H9 (cell line): ENCODE data around the gene CCNY. TPM values are rescaled to one million over a fixed set of nuclear protein-coding genes. Genes with fewer than 3 reads are reported as not detected.

Source experiments
- DNase-seq: peaks from one replicate; pipeline ENCODE4 v3.0.0-alpha.2; 2017
- H2AFZ ChIP-seq: one replicate; pipeline ENCODE4 v1.6.1; 2013; ENCODE audit warnings: mild to moderate bottlenecking, low read length, control low read depth, moderate library complexity
- H2AK5ac ChIP-seq: 2 replicates; pipeline ENCODE4 v1.6.1; 2013; ENCODE audit warnings: low read length, control low read depth, mixed read lengths; ENCODE audit not compliant: insufficient read length
- H2BK120ac ChIP-seq: one replicate; pipeline ENCODE4 v1.6.1; 2013; ENCODE audit warnings: low read depth, mild to moderate bottlenecking, low read length, control low read depth, inconsistent platforms; ENCODE audit not compliant: poor library complexity, severe bottlenecking
- H2BK12ac ChIP-seq: 2 replicates; pipeline ENCODE4 v1.6.1; 2013; ENCODE audit warnings: low read length, control low read depth, mixed read lengths, low read depth; ENCODE audit not compliant: insufficient read length
- H2BK15ac ChIP-seq: 2 replicates; pipeline ENCODE4 v1.6.1; 2013; ENCODE audit warnings: low read depth, low read length, control low read depth
- H2BK20ac ChIP-seq: one replicate; pipeline ENCODE4 v1.6.1; 2013; ENCODE audit warnings: low read depth, mild to moderate bottlenecking, low read length, control low read depth, inconsistent platforms; ENCODE audit not compliant: poor library complexity, severe bottlenecking
- H2BK5ac ChIP-seq: 2 replicates; pipeline ENCODE4 v1.6.1; 2013; ENCODE audit warnings: low read length, control low read depth, mixed read lengths; ENCODE audit not compliant: insufficient read length
- H3K14ac ChIP-seq: 2 replicates; pipeline ENCODE4 v1.6.1; 2013; ENCODE audit warnings: low read length, control low read depth; ENCODE audit not compliant: insufficient read depth
- H3K18ac ChIP-seq: 2 replicates; pipeline ENCODE4 v1.6.1; 2013; ENCODE audit warnings: low read depth, mild to moderate bottlenecking, mixed read lengths, low read length, control low read depth; ENCODE audit not compliant: insufficient read length
- H3K23ac ChIP-seq: 2 replicates; pipeline ENCODE4 v1.6.1; 2013; ENCODE audit warnings: low read length, control low read depth, mixed read lengths, low read depth; ENCODE audit not compliant: insufficient read length
- H3K23me2 ChIP-seq: 2 replicates; pipeline ENCODE4 v1.6.1; 2013; ENCODE audit warnings: low read depth, mild to moderate bottlenecking, mixed read lengths, low read length, control low read depth; ENCODE audit not compliant: insufficient read length, poor library complexity, severe bottlenecking
- H3K27ac ChIP-seq: 2 replicates; pipeline ENCODE4 v1.5.1; 2013; ENCODE audit warnings: low read length, control low read depth, mixed read lengths, low read depth; ENCODE audit not compliant: insufficient read length
- H3K27me3 ChIP-seq: 2 replicates; pipeline ENCODE4 v1.6.1; 2013; ENCODE audit warnings: low read length, control low read depth, inconsistent platforms; ENCODE audit not compliant: insufficient read depth
- H3K4ac ChIP-seq: 2 replicates; pipeline ENCODE4 v1.6.1; 2013; ENCODE audit warnings: low read depth, mild to moderate bottlenecking, control low read depth, inconsistent platforms, low read length, moderate library complexity
- H3K4me1 ChIP-seq: 2 replicates; pipeline ENCODE4 v1.6.1; 2013; ENCODE audit warnings: low read length, control low read depth, inconsistent platforms; ENCODE audit not compliant: insufficient read depth
- H3K4me2 ChIP-seq: 2 replicates; pipeline ENCODE4 v1.6.1; 2013; ENCODE audit warnings: low read length, control low read depth, mixed read lengths; ENCODE audit not compliant: insufficient read length, insufficient read depth
- H3K56ac ChIP-seq: 2 replicates; pipeline ENCODE4 v1.6.1; 2013; ENCODE audit warnings: low read depth, mild to moderate bottlenecking, mixed read lengths, low read length, control low read depth; ENCODE audit not compliant: insufficient read length
- H3K79me1 ChIP-seq: 2 replicates; pipeline ENCODE4 v1.6.1; 2013; ENCODE audit warnings: low read depth, mild to moderate bottlenecking, moderate library complexity, low read length, control low read depth, inconsistent platforms; ENCODE audit not compliant: insufficient read depth, poor library complexity, severe bottlenecking
- H3K79me2 ChIP-seq: 2 replicates; pipeline ENCODE4 v1.6.1; 2013; ENCODE audit warnings: low read length, control low read depth, inconsistent platforms; ENCODE audit not compliant: insufficient read depth
- H3K9ac ChIP-seq: 2 replicates; pipeline ENCODE4 v1.6.1; 2013; ENCODE audit warnings: low read length, control low read depth, mixed read lengths; ENCODE audit not compliant: insufficient read length; ENCODE audit errors: extremely low read depth
- H3K9me3 ChIP-seq: one replicate; pipeline ENCODE4 v1.6.1; 2013; ENCODE audit warnings: low read depth, low read length, inconsistent platforms; ENCODE audit not compliant: control insufficient read depth
- H3T11ph ChIP-seq: one replicate; pipeline ENCODE4 v1.6.1; 2013; ENCODE audit warnings: mild to moderate bottlenecking, low read length, control low read depth, inconsistent platforms
- H4K20me1 ChIP-seq: one replicate; pipeline ENCODE4 v1.6.1; 2013; ENCODE audit not compliant: control insufficient read depth, insufficient read length, insufficient read depth
- H4K5ac ChIP-seq: 2 replicates; pipeline ENCODE4 v1.6.1; 2013; ENCODE audit warnings: low read depth, mild to moderate bottlenecking, mixed read lengths, low read length, control low read depth; ENCODE audit not compliant: insufficient read length
- H4K8ac ChIP-seq: replicated peaks from 2 replicates; pipeline ENCODE4 v1.6.1; 2013; ENCODE audit warnings: low read length, control low read depth, mixed read lengths, low read depth; ENCODE audit not compliant: insufficient read length
- H4K91ac ChIP-seq: 2 replicates; pipeline ENCODE4 v1.6.1; 2013; ENCODE audit warnings: low read depth, mild to moderate bottlenecking, moderate library complexity, mixed read lengths, low read length, control low read depth; ENCODE audit not compliant: insufficient read length
- H3K27ac Mint-ChIP-seq, 3 experiments: 2 replicates in 2 of 3; 3 replicates in 1 of 3; pipeline ENCODE4 v1.8.0; 2020 to 2021; ENCODE audit warnings: mixed read lengths in 3 of 3, mild to moderate bottlenecking in 1 of 3, moderate library complexity in 1 of 3
- H3K27me3 Mint-ChIP-seq: 2 replicates; pipeline ENCODE4 v1.8.0; 2021; ENCODE audit warnings: low read depth, mild to moderate bottlenecking, moderate library complexity, mixed read lengths
- H3K36me3 Mint-ChIP-seq, 3 experiments: 2 replicates in 2 of 3; 3 replicates in 1 of 3; pipeline ENCODE4 v1.8.0; 2020 to 2021; ENCODE audit warnings: low read depth in 3 of 3, mixed read lengths in 3 of 3; ENCODE audit not compliant: insufficient read depth in 1 of 3
- H3K4me1 Mint-ChIP-seq, 2 experiments: 2 replicates each; pipeline ENCODE4 v1.8.0; 2020; ENCODE audit warnings: mixed read lengths in 2 of 2
- H3K4me3 Mint-ChIP-seq, 2 experiments: 2 replicates in 1 of 2; 3 replicates in 1 of 2; pipeline ENCODE4 v1.8.0; 2020 to 2021; ENCODE audit warnings: mild to moderate bottlenecking in 2 of 2, mixed read lengths in 2 of 2, moderate library complexity in 1 of 2
- H3K9me3 Mint-ChIP-seq, 2 experiments: 2 replicates in 1 of 2; 3 replicates in 1 of 2; pipeline ENCODE4 v1.8.0; 2020; ENCODE audit warnings: mild to moderate bottlenecking in 2 of 2, mixed read lengths in 2 of 2, moderate library complexity in 1 of 2
- WGBS: extraction: QIAGEN DNeasy Blood & Tissue Kit; methylation state at CpG from one replicate; pipeline ENCODE4 v1.1.7; 2013; ENCODE audit warnings: missing lambda C conversion rate, low lambda C conversion rate, mixed read lengths; ENCODE audit not compliant: insufficient read length; ENCODE audit errors: extremely low coverage; 5-methylcytosine and 5-hydroxymethylcytosine counted together
- total RNA-seq: library from RNA; stranded (reverse); gene quantifications from 2 replicates; pipeline ENCODE4 v1.2.1, GENCODE V29; 2021
- TF ChIP-seq, protein P1 (sequence below): fragments of 200-600 bp; sonication (generic); conservative IDR thresholded peaks from 3 replicates; pipeline ENCODE4 v1.8.0; 2021; ENCODE audit warnings: antibody characterized with exemption, mild to moderate bottlenecking

CCNY gene
- total RNA-seq, 1 experiment from 2014 or later, result 62.1 TPM

DNA sequence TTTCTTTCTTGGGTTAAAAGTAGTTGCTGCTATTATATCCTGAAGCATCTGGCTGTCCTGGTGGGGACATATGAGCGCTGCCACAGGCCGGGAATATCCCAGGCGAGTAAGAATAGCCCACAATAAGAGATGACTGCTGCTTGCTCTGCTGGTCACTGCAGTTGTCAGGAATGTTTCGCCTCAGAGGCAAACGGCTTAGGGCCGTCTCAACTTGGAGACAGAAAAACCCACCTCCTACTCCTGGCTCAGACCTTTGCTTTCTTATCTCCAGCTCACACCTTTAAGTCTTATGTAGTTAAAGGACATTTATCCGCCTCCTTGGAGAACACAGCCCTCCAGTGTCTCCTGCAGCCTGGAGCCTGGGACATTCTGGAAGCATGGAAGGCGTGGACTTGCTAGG, 268.9 kb downstream of the CCNY start, which contains the start of gene GJD4:
Gene GJD4 (plus strand): TSS at position 151 of the 400 bp plus-strand sequence. CDS start 227 bp downstream, at position 378.
- no peak within 1 kb of the TSS for H3K27ac Mint-ChIP-seq
- Histone ChIP-seq H3K27me3 (no peaks in the 10 kb centered on the region), H2BK15ac (no peak within 1 kb of the TSS), H4K91ac (no peak within 1 kb of the TSS), H3K79me2 (no peaks in the 10 kb centered on the region), H2BK5ac (no peak within 1 kb of the TSS), H3K27ac (no peak within 1 kb of the TSS), H3K23ac (no peak within 1 kb of the TSS), H3T11ph (no peak within 1 kb of the TSS), H2AK5ac (no peak within 1 kb of the TSS), H3K18ac (no peak within 1 kb of the TSS), H4K8ac (no peak within 1 kb of the TSS), H3K23me2 (no peaks in the 10 kb centered on the region), H3K4ac (no peak within 1 kb of the TSS), H4K5ac (no peak within 1 kb of the TSS), H2BK120ac (no peak within 1 kb of the TSS), H3K4me1 (no peaks in the 10 kb centered on the region), H3K9me3 (no peaks in the 10 kb centered on the region), H4K20me1 (no peaks in the 10 kb centered on the region), H2BK20ac (no peak within 1 kb of the TSS), H2BK12ac (no peak within 1 kb of the TSS), H2AFZ (no peak within 1 kb of the TSS), H3K9ac (no peak within 1 kb of the TSS), H3K79me1 (no peaks in the 10 kb centered on the region), H3K4me2 (no peak within 1 kb of the TSS), H3K56ac (no peak within 1 kb of the TSS), H3K14ac (no peak within 1 kb of the TSS)
- no peaks in the 10 kb centered on the region; the same call in none of the 2 replicates for H3K27me3 Mint-ChIP-seq
- H3K4me1 Mint-ChIP-seq, result peaks cover 10% of the 10 kb centered on the region in 2 experiments; a peak in 3 of 4 replicates
- H3K9me3 Mint-ChIP-seq, result peaks cover 19 to 27% of the 10 kb centered on the region in 2 experiments
- TF ChIP-seq, protein P1, sequence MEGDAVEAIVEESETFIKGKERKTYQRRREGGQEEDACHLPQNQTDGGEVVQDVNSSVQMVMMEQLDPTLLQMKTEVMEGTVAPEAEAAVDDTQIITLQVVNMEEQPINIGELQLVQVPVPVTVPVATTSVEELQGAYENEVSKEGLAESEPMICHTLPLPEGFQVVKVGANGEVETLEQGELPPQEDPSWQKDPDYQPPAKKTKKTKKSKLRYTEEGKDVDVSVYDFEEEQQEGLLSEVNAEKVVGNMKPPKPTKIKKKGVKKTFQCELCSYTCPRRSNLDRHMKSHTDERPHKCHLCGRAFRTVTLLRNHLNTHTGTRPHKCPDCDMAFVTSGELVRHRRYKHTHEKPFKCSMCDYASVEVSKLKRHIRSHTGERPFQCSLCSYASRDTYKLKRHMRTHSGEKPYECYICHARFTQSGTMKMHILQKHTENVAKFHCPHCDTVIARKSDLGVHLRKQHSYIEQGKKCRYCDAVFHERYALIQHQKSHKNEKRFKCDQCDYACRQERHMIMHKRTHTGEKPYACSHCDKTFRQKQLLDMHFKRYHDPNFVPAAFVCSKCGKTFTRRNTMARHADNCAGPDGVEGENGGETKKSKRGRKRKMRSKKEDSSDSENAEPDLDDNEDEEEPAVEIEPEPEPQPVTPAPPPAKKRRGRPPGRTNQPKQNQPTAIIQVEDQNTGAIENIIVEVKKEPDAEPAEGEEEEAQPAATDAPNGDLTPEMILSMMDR, result no peak
- no peak within 1 kb of the TSS for H3K4me3 Mint-ChIP-seq
- DNase-seq, result no peak
- no CpG with 5 or more reads among the region's 8 CpGs for WGBS
- H3K36me3 Mint-ChIP-seq, result peaks cover 6 to 16% (median 12%) of the 10 kb centered on the region in 3 experiments
